Stromal cell of bone marrow (primary cell): ENCODE data around the gene PRSS33.

Experiments
- DNase-seq: peaks from one replicate; pipeline ENCODE4 v3.0.0-alpha.2; 2012; ENCODE audit warnings: low read depth

Gene PRSS33

GRCh38 chr16:2739625-2740430 is 47.5 kb downstream of the PRSS33 start:
- no peak for DNase-seq

- DNase-seq, result no peak
Measured at GRCh38 chr16:2738615-2739014, 48.7 kb downstream of the PRSS33 start.

- DNase-seq, result no peak
Measured at GRCh38 chr16:2737895-2738418, 49.4 kb downstream of the PRSS33 start.

GRCh38 chr16:2737238-2737605 is 50.1 kb downstream of the PRSS33 start:
- no peak for DNase-seq

DNA sequence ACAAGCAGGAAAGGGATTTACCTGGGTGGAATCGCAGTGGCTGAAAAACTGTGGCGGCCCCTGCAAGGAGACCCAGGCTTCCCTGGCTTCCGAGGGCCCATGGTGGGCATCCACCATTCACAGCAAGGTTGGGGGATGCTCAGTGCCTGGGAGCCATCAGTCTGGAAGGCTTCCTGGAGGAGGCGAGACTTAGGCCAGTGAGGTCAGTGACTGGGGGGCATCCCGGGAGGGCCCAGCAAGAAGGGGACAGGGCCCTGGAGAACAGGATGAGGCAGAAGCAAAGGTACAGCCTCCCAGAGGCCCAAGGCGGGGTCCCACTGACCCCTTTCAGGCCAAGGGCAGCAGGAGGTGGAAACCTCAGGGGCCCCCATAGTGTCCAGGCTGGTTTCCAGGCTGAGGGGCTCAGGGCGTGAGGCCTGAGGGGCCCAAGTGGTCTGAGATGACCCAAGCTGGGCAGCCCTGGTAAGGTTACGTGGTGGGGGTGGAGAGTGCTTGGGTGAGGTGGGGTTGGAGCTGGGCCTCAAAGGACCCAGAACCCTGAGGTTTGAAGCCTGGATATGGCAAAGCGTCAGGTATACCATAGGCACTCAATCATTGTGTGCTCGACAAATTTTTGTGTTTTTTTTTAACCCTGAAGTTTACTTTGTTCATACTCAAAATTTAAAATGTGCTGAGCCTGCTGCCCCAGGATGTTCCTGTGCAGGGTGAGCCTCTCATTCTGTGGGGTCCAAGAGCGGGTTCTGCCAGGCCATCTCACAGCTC is 50.7 kb downstream of the PRSS33 start:
- DNase-seq, result no peak

DNA sequence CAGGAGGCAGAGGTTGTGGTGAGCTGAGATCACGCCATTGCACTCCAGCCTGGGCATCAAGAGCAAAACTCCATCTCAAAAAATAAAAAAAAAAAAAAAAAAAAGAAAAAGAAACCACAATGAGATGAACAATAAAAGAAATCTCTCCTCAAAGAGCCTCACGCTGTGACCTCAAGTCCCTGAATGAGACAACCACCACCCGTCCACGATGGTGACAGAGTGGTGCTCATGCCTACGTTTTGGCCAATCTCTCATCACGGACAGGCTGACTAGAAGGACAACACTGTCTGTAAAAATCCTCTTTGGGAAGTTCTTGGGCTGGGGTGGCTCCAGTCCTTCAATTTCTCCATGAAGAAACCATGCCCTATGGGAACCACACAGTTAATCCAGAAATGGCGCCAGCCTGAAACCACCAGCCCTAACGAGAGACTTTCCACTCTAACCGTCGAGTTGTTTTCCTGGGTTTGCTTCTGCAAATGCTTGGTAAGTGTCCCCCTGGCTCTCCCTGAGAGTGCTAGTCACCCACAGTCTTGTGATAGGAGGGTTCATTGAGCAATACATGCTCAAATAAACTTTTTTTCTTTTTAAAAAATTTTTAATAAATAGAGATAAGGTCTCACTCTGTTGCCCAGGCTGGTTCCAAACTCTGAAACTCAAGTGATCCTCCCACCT is 52.4 kb downstream of the PRSS33 start:
- no peak for DNase-seq
